Measurements from ENCODE around the gene TMC8. TPM values are rescaled to one million over a fixed set of nuclear protein-coding genes. Genes with fewer than 3 reads are reported as not detected.

TMC8 gene
- total and polyA plus RNA-seq, 2 donors, result 2.7 to 3.6 TPM

DNA sequence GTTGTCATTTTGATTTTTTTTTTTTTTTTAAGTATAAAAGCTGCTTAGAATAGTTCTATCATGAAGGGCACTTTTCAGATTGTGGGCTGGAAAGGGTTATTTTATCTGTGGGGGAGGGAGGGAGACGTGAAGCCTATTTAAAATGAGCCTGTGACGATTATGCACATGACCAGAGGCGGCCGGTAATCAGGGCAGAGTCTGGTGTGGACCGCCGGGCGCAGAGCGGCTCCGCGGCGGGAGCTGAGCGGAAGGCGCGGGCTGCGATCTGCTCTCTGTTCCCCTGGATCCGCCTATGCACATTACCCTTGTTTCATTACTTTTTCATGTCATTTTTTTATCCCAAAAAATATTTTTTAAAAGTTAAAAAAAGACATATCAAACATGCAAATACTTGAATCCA lies 25.5 kb upstream of the TMC8 start:
- WGBS, result 82% methylated on average over 16 of the region's 16 CpGs
- H3K27ac ChIP-seq (ENCODE audit: low read depth), result no peak overlapping the region
- H3K4me1 ChIP-seq (ENCODE audit: insufficient read depth), result peaks cover 2% of the 10 kb centered on the region
- H3K4me3 ChIP-seq (ENCODE audit: low read depth, low read length), result no peak overlapping the region
- no peaks in the 10 kb centered on the region for H3K36me3 ChIP-seq (ENCODE audit: insufficient read depth)
- no peak for DNase-seq (ENCODE audit: extremely low spot score)

DNA sequence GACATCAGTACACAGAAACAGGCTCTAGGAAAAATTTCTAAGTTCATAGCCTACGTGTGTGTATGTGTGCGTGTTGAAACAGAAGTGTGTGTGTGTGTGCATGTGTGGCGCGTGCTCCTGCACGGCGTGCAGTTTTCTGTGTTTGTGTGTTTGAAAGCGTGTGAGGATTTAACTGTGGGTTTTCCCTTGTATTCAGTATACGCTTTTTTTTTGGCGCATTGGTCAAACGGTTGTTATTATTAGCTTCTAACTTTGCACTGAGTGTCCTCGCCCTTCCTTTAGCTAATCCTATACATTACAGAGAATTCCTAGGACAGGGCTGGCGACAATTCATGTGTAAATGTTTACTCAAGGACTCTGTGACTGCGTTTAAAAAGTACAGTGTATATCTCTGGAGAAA lies 25.0 kb upstream of the TMC8 start:
- H3K4me3 ChIP-seq (ENCODE audit: low read depth, low read length), result no peak overlapping the region
- H3K36me3 ChIP-seq (ENCODE audit: insufficient read depth), result no peaks in the 10 kb centered on the region
- H3K4me1 ChIP-seq (ENCODE audit: insufficient read depth), result peaks cover 2% of the 10 kb centered on the region
- H3K27ac ChIP-seq (ENCODE audit: low read depth), result no peak overlapping the region
- 55% methylated on average over 13 of the region's 13 CpGs for WGBS
- no peak for DNase-seq (ENCODE audit: extremely low spot score)

DNA sequence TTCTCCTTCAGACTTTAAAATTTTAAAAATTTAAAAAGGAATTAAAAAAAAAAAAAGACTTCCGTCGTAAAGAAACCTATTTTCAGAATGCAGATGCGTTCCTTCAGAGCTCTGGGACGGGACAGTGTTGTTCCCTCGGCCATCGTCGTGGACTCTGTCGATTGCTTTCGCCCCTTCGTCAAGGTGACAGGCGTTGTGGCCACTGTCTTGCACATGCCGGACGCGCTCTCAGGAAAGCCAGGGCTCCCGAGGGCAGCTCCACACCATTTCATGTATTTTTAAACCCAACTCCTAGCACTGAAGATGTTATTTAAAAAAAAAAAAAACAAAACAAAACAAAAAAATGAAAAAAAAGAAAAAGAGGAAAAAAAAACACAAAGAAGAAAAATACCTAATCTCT lies 24.4 kb upstream of the TMC8 start:
- Histone ChIP-seq H3K36me3 (ENCODE audit: insufficient read depth) (no peaks in the 10 kb centered on the region), H3K4me3 (ENCODE audit: low read depth, low read length) (no peak overlapping the region), H3K27ac (ENCODE audit: low read depth) (no peak overlapping the region), H3K4me1 (ENCODE audit: insufficient read depth) (peaks cover 2% of the 10 kb centered on the region)
- WGBS, result 86% methylated on average over 15 of the region's 15 CpGs
- no peak for DNase-seq (ENCODE audit: extremely low spot score)

DNA sequence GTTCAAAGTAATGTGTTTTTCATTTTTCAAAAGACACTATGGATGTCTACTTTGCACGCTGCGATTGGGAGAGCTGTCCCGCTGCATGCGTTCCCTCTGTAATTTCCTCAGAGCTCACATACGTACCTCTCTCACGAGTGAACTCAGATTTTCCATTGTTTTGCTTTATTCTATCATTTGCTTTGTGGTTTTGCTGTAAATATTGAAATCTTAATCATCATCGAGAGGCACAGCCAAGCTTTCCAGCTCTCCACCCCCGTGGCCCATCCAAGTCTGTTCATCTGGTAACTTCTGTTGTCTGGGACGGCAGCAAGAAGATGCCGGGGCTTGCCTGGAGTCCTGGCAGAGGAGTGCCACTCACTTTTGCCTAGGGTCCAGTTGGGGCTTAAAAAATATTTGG lies 23.1 kb upstream of the TMC8 start:
- 66% methylated on average over 10 of the region's 10 CpGs for WGBS
- Histone ChIP-seq H3K27ac (ENCODE audit: low read depth) (no peak overlapping the region), H3K36me3 (ENCODE audit: insufficient read depth) (no peaks in the 10 kb centered on the region), H3K4me1 (ENCODE audit: insufficient read depth) (peaks cover 2% of the 10 kb centered on the region), H3K4me3 (ENCODE audit: low read depth, low read length) (no peak overlapping the region)
- no peak for DNase-seq (ENCODE audit: extremely low spot score)

DNA sequence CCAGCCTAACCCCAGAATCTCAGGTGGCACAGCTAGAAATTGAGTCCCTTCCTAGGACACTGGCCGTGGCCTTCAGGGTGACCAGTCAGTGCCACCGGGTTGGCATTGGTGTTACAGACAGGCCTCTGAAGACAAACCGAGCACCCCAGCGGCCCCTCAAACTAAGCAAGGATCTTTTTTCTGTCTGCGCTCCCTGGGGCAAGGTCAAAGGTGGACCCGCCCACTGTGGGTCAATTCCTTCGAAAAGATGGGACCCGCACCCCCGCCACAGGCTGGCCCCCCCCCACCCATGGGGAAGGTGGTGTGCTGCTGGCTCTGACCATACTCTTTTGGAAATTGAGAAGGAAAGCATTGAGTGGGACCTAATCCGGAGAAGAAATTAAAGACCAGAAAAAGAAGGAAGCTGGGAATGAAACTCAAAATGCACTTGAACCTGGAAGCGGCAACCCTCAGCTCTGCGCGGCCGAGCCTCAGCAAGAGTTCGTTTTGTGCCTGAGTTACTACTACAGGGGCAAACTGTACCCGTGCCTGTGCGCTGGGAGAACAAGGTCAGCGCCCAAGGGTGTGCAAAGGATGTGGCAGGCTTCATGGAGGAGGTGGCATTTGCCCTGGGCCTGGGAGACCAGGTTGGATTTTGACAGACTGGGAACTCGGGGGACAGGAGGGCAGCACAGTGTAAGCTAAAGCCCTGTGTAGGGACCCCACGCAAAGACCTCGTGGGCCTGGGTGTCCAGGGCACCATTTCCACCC lies 22.4 kb upstream of the TMC8 start:
- Histone ChIP-seq H3K4me1 (ENCODE audit: insufficient read depth) (peaks cover 2% of the 10 kb centered on the region), H3K4me3 (ENCODE audit: low read depth, low read length) (no peak overlapping the region), H3K27ac (ENCODE audit: low read depth) (no peak overlapping the region), H3K36me3 (ENCODE audit: insufficient read depth) (no peaks in the 10 kb centered on the region)
- DNase-seq (ENCODE audit: extremely low spot score), result no peak
- 94% methylated on average over 21 of the region's 21 CpGs for WGBS

DNA sequence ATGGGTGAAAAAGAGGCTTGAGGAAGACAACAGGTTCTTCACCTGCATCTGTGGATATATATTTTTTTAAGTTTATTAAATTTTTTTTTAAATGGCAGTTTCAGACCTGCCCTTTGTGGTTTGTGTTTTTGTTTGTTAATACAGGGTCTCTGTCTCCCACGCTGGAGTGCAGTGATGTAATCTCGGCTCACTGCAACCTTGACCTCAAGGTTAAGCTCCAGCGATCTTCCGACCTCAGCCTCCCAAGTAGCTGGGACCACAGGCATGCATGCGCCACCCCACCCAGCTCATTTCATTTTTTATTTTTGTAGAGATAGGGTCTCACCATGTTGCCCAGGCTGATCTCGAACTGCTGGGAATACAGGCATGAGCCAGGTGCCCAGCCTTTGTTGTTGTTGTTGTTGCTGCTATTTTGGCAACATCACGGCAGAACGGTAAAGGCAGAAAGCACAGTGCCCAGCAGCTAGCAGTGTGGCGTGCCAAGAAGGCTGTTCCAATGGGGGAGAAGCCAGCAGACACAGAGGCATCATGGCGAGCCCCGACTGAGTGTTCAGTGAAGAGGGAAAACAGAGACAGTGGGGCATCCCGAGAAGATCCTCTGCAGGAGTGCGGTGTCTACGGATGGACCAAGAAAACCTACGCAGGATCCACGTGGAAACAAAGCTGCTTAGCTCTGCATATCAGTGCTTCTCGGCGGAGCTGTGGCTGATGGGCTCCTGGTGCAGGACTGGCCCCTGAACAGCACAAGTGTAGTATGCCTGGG lies 21.7 kb upstream of the TMC8 start:
- Histone ChIP-seq H3K4me3 (ENCODE audit: low read depth, low read length) (no peak overlapping the region), H3K4me1 (ENCODE audit: insufficient read depth) (peaks cover 2% of the 10 kb centered on the region), H3K36me3 (ENCODE audit: insufficient read depth) (no peaks in the 10 kb centered on the region), H3K27ac (ENCODE audit: low read depth) (no peak overlapping the region)
- DNase-seq (ENCODE audit: extremely low spot score), result no peak
- 73% methylated on average over 18 of the region's 18 CpGs for WGBS

DNA sequence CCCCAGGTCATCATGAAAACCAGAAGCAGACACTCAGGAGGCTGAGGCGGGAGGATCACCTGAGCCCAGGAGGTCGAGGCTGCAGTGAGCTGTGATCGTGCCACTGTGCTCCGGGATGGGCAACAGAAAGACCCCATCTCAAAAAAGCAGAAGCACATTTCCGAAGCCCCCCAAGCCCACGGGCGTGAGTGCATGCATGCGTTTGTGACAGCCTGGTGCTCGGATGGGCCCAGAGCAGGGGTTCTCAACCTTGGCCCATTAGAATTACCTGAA lies 21.1 kb upstream of the TMC8 start:
- no peak for DNase-seq (ENCODE audit: extremely low spot score)
- Histone ChIP-seq H3K36me3 (ENCODE audit: insufficient read depth) (no peaks in the 10 kb centered on the region), H3K4me1 (ENCODE audit: insufficient read depth) (peaks cover 2% of the 10 kb centered on the region), H3K27ac (ENCODE audit: low read depth) (no peak overlapping the region), H3K4me3 (ENCODE audit: low read depth, low read length) (no peak overlapping the region)
- WGBS, result 95% methylated on average over 9 of the region's 9 CpGs

DNA sequence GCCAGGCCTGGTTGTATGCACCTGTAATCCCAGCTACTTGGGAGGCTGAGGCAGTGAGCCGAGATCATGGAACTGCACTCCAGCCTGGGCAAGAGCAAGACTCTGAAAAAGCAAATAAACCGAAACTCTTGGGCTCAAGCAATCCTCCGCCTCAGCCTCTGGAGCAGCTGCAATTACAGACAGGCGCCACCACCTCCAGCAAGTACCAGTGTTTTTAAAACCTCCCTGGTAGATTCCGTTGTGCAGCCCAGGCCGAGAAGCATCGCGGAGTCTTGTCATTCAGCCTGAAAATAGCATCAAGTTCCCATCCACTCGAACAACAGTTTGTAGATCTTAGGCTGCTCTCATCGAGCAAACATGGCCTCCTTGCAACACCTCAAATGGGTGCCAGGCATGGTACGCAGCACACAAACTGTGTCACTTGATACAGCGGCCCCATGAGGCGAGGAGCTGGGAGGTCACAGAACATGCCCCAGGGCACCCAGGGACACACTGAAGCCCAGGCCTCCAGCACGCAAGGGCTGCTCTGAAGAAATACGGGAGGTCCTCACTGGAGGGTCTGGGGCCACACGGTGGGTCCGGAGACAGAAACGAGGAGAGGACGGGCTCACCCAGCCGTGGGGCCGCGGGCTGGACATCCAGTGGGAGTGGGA lies 20.1 kb upstream of the TMC8 start:
- H3K4me3 ChIP-seq (ENCODE audit: low read depth, low read length), result no peak overlapping the region
- DNase-seq (ENCODE audit: extremely low spot score), result no peak
- H3K36me3 ChIP-seq (ENCODE audit: insufficient read depth), result no peaks in the 10 kb centered on the region
- H3K4me1 ChIP-seq (ENCODE audit: insufficient read depth), result peaks cover 2% of the 10 kb centered on the region
- 85% methylated on average over 22 of the region's 22 CpGs for WGBS
- H3K27ac ChIP-seq (ENCODE audit: low read depth), result no peak overlapping the region

DNA sequence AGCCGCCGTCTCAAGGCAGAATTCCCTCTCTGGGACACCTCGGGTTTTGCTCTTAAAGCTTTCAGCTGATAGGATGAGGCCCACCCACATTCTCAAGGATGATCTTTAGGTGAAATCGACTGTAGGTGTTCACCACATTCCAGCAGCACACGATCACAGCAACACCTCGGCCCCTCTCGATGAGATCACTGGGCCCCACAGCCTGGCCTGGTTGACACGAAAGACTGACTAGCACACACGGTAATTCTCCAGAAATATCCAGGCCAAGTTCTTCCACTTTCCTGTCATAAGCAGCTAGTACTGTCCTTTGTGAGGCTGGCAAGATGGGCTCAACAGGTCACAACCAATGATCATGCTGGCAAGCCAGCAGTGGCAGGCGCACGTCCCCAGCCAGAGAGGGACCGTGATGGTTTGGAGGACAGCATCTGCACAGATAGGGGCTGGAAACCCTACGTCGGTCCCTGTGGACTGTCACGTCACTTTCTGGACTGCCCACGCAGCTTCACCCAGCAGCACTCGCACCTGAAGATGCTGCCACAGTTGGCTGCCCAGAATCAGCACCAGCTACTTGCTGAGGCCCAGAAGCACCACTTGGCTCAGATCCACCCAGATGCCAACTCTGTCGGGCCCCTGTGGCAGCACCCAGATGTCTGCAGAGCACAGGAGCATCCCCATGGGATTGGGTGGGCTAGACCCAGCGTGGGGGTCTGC lies 19.4 kb upstream of the TMC8 start:
- Histone ChIP-seq H3K4me3 (ENCODE audit: low read depth, low read length) (no peak overlapping the region), H3K36me3 (ENCODE audit: insufficient read depth) (no peaks in the 10 kb centered on the region), H3K4me1 (ENCODE audit: insufficient read depth) (peaks cover 2% of the 10 kb centered on the region), H3K27ac (ENCODE audit: low read depth) (no peak overlapping the region)
- no peak for DNase-seq (ENCODE audit: extremely low spot score)
- 86% methylated on average over 19 of the region's 19 CpGs for WGBS

DNA sequence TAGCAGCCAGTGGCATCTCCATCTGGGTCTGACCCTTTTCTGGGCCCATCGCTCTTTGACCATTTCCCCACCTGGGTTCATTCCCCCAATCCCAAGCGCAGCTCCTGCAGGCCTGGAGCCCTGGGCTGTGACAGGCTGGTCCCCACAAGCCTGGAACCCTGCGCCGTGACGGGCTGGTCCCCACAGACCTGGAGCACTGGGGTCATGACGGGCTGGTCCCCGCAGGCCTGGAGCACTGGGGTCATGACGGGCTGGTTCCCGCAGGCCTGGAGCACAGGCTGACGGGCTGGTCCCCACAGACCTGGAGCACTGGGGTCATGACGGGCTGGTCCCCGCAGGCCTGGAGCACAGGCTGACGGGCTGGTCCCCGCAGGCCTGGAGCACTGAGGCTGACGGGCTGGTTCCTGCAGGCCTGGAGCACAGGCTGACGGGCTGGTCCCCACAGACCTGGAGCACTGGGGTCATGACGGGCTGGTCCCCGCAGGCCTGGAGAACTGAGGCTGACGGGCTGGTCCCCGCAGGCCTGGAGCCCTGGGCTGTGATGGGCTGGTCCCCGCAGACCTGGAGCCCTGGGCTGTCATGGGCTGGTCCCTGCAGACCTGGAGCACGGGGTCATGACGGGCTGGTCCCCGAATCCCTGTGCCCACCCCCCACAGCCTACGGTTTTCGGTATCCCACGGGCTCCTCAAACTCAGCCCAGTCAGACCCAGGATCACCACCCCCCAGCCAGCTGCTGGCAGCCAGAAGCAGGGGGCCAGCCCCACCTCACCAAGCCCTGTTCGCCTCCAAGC lies 18.6 kb upstream of the TMC8 start:
- WGBS, result 88% methylated on average over 28 of the region's 28 CpGs
- Histone ChIP-seq H3K4me3 (ENCODE audit: low read depth, low read length) (no peak overlapping the region), H3K4me1 (ENCODE audit: insufficient read depth) (peaks cover 2% of the 10 kb centered on the region), H3K27ac (ENCODE audit: low read depth) (no peak overlapping the region), H3K36me3 (ENCODE audit: insufficient read depth) (no peaks in the 10 kb centered on the region)
- no peak for DNase-seq (ENCODE audit: extremely low spot score)

DNA sequence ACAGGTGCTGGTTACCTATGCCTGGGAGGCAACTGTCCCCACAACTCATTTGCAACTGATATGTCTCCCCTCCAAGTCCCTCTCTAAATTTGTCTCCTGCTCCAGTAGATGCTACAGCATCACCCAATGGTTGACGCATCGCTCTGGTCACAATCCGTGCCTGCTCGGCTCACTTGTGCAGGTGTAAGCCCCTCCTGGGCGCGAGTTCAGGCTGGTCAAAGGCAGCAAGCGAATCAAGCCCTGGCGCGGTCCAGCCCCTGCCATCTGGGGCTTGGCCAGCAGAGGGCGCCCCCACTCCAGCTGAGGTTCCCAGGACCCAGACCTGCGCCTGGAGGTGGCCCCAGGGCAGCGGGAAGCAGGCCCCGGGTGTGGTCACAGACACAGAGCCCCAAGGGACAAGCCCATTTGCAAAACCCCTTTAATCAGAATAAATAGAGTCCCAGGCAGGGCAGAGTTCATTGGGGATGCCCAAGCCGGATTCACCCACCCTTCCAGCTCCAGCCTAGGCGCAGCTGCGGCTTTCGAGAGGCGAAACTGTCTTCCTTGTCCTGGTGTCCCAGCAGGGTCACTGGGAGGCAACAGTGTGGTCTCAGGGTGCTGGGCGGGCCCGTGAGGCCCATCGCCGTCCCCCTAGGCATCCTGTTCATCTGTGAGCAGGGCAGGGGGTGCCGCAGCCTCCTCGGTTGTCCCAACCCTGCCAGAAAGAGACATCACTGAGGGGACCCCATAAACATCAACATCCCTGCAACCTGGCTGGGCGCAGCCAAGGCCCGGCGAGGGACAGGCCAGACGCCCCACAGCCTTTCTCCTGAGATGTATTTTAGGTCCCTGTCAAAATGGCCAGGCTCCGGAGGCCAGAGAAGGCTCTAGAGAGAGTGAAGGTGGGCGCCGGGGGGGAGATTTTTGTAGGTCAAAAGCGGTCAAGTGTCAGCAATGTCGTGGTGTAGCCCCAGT lies 17.8 kb upstream of the TMC8 start:
- H3K27ac ChIP-seq (ENCODE audit: low read depth), result no peak overlapping the region
- 55% methylated on average over 33 of the region's 33 CpGs for WGBS
- peaks cover 1% of the 10 kb centered on the region for H3K4me1 ChIP-seq (ENCODE audit: insufficient read depth)
- no peak for DNase-seq (ENCODE audit: extremely low spot score)
- no peak overlapping the region for H3K4me3 ChIP-seq (ENCODE audit: low read depth, low read length)
- H3K36me3 ChIP-seq (ENCODE audit: insufficient read depth), result no peaks in the 10 kb centered on the region

Data from urinary bladder (tissue), 4 donors.